GM19438 (cell line): Measurements from ENCODE around the gene SYT15.
"Not testable (repeated sequence)": the region's sequence is repeated elsewhere in the genome, so short reads cannot be mapped to it uniquely, and the experiment has no call there.

ENCODE experiments used
- ATAC-seq: cut with Tn5 transposase; IDR thresholded peaks from one replicate; pipeline ENCODE4 v1.9.1; 2021; ENCODE audit warnings: low read depth; ENCODE audit not compliant: unreplicated experiment

SYT15 gene

GRCh38 chr10:46555713-46556514, 23.0 kb upstream of the SYT15 start:
- no peak for ATAC-seq

GRCh38 chr10:46556515-46557318, 22.2 kb upstream of the SYT15 start, which contains the start of gene GPRIN2:
TSS of gene GPRIN2 (minus strand) at chr10:46556658. CDS start at chr10:46550736, 5,922 bp downstream.
- ATAC-seq: no peak

- no peak for ATAC-seq
Measured at GRCh38 chr10:46557319-46558121, 21.4 kb upstream of the SYT15 start.

DNA sequence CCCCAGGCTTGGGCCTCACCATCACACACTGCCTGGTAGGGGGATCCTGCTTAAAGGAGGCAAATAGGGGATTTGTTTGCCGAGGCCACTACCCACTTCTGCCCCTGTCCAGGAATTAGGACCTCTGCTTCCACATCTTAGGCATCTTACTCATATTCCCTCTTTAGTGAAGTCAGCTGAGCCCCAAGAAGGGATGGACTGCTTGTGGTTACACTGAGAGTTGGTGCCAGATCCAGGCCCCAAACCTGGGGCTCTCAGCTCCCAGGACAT, 20.9 kb upstream of the SYT15 start:
- ATAC-seq: no peak

- no peak for ATAC-seq
Measured at GRCh38 chr10:46558392-46559185, 20.3 kb upstream of the SYT15 start.

GRCh38 chr10:46559231-46559671, 19.7 kb upstream of the SYT15 start:
- no peak for ATAC-seq

DNA sequence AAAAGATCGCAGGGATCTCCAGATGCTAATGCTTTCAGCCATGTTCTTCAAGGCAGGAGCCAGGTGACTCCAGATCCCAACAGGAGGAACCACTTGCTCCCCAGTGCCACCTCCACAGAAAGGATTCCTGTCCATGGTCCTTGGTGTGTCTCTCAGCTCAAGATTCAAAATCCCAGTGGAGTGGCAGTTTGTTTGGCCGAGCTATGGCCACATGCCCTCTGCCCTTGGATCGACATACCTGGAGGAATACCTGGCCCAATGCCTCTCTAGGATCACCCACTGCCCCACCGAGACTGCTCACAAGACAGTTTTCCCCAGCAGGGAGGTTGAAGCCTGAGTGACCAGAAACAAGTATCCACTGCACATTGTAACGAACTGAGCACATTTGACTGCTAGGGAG, 18.5 kb upstream of the SYT15 start:
- ATAC-seq: no peak

GRCh38 chr10:46560952-46561351, 18.0 kb upstream of the SYT15 start:
- ATAC-seq: no peak

DNA sequence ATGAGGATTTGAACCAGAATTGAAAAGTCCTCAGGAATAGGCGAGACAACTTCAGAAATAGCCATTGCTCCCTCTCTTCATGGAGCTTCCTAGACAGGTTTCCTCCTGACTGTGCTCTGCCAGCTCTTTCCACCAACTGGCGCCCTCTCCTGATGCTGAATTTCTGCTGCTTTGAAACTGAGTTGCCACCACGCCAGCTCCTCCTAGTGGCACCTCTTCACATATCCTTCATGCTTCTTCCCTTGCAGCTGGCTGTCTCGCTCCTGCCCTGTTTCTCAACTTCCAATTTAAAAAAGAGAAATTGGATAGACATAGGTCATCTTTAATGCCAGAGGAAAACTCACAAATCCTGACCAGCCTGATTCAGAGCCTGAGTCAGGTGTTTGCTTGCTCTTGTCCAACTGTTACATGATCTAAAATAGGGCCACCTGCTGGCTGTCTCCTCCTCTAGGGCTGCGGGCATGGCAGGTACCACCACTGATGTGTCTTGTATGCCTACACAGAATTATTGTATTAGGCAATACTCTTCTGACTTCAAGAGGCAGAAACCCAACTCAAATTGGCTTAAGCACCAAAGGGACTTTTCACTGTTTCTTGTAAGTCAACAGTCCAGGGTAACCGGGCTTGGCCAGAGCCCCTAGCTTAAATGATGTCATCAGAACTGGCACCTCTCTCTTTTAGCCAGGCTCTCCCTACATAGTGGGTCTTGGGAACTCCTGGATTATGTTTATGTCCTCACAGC, 13.2 kb upstream of the SYT15 start:
- ATAC-seq: peak; percentile 85

DNA sequence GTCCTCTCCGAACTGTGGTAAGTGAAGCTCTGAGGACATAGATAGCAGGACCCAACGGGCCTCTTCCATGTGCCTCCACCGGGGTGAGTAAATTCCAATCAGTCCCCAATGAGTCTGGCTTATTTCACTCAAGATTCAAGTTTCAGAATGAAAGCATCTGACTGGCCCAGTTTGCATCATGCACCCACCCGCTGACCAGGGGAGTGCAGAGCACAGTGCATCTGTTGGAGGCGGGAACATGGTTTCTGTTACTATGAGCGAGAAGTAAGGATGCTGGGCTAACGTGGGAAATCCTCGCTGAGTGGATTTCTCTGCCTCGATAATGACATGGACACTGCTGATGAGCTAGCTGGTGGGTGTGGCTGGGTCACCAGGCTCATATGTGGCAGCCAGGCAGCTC, 11.8 kb upstream of the SYT15 start:
- not testable (repeated sequence) for ATAC-seq

GRCh38 chr10:46570655-46571054, 8.3 kb upstream of the SYT15 start:
- not testable (repeated sequence) for ATAC-seq

DNA sequence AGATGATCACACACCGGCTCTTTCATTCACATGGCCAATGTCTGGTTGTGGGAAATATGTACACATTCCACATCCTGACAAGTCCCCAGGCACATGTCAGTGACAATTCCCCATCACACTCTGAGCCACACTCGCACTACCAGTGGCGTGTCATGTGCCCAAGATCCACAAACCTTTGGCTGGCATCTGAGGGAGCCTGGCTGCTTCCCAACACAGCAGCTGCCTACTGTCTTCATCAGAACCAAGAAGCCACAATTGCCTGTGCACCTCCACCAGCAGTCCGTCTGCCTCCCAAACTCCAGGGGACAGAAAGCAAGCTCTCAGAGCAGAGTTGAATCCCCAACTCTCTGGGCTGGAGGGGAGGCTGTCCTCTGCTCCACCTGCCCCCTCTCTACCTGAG, 6.2 kb upstream of the SYT15 start:
- not testable (repeated sequence) for ATAC-seq

DNA sequence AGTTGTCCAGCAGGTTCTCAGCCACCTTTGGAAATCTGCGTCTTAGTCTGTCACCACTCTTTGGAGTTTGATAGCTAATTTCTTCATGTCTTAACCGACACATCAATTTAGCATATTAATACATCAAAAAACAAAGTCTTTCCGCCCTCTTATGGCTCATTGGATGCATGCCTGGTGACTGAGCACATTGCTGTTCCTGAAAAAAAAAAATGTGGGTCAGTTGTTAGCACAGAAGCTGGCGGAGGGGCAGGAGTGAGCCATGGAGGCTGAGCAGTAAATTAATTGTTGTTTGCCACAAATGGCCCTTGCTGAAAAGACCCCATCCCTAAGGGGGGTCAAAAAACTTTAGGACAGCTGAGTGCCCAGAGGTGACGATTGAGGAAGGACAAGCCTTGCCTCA, 5.6 kb upstream of the SYT15 start:
- not testable (repeated sequence) for ATAC-seq

- ATAC-seq: not testable (repeated sequence)
Measured at GRCh38 chr10:46573884-46574283, 5.0 kb upstream of the SYT15 start.

DNA sequence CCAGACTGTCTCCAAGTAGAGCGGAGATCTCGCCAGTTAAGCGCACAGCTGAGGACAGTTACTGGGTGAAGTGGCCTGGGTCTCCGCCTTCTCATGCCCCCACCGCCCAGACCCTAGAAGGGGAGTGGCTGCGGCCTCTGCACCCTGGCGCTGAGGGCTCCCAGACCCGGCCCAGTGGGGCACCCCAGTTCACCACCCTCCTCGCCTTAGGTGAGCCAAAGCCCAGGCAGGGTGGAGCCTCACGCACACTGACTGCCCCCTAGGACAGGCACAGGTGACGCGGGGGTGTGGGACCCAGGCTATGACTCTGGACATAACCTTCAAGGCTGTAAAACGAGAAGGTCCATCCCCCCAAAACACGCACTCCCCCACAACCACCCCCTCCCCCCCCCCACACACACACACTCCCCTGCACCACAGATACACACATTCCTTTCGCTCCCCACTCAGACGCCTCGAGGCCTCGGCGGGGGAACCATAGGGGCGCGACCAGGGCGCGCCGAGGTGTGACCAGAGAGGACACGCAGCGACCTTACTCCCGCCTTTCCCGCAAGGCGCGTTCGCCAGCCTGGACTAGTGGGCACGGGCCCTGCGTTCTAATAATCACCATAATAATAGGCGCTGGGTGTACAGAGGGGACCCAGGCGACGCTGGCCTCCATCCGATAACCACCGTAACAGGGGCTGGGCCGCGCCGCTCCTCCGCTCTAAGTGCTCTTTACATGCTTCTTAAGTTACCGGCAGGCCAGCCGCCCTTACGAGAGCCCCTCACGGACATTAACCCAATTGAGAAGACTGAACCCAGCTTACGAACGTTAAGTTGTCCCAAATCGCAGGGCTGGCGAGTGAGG, 1.1 kb upstream of the SYT15 start:
- ATAC-seq: not testable (repeated sequence)

DNA sequence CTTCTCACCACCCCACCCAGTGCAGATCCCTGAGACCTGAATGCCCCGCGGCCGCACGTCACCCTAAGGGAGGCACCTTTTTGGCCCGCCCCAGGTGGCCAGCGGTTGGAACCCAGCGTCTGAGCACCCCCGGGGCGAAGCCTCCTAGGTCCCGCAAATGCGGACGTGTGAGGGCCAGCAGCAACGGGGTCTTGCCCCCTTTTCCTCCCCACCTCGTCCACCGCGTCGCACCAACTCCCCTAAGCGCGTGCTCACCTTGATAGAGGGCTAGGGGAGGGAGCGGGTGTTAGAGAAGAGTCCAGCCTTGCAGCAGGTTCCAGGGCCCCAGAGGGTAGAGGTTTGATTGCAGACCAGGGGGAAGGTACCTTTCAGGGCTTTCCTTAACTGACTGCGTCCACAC, 450 bp downstream of the SYT15 start:
- not testable (repeated sequence) for ATAC-seq

GRCh38 chr10:46581997-46582396, 3.1 kb downstream of the SYT15 start:
- not testable (repeated sequence) for ATAC-seq

GRCh38 chr10:46582568-46582967, 3.6 kb downstream of the SYT15 start:
- ATAC-seq: not testable (repeated sequence)

DNA sequence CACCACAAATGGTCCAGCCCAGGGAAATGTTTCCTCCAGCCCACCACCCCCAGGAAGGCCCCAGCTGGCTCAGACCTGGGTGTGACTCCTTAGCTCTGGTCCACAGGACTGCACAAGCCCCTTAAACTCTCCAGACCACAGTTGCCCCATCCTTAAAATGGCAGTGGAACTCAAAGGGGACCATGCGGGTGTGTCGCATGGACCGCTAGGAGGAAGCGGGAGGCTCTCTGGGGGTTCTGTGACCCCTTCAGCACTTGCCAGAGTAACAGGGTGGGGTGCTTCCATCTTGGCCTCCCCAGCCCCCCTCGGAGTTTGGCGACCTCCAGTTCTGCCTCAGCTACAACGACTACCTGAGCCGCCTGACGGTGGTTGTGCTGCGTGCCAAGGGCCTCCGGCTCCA, 5.3 kb downstream of the SYT15 start:
- not testable (repeated sequence) for ATAC-seq
